A549 treated with Hydrocortisone at 1 μM for 4 hours (cell line): ENCODE data around the gene FBXL4. TPM values are rescaled to one million over a fixed set of nuclear protein-coding genes. Genes with fewer than 3 reads are reported as not detected.

Experiments used
- total RNA-seq: library from RNA; stranded (reverse); fragments of 200-300 nt; extraction: Qiagen RNA extraction; gene quantifications from 5 replicates; pipeline ENCODE4 v1.2.3, GENCODE V29; 2022

Gene FBXL4
- total RNA-seq: 4.5 to 7.1 TPM (median 5.8 TPM) in 5 replicates

GRCh38 chr6:98947411-98948292 is at the start of gene FBXL4:
Gene FBXL4 (minus strand): TSS chr6:98947946. CDS start chr6:98926988, 20,958 bp downstream.

GRCh38 chr6:98834060-98835031 is 113.4 kb downstream of the FBXL4 start, which contains the start of gene POU3F2:
Gene POU3F2 (plus strand): TSS chr6:98834574. CDS start chr6:98834874, 300 bp downstream.

Other genes with a start within 250 kb of the FBXL4 start
- not detected in 5 replicates for gene POU3F2, start 113.4 kb downstream of the FBXL4 start, total RNA-seq